ENCODE results near the gene POLRMT. TPM values are rescaled to one million over a fixed set of nuclear protein-coding genes. Genes with fewer than 3 reads are reported as not detected.
"Not testable (repeated sequence)": the region's sequence is repeated elsewhere in the genome, so short reads cannot be mapped to it uniquely, and the experiment has no call there.

The POLRMT gene
- total RNA-seq, 2 donors from 2014 or later = 52.7 to 64.6 TPM

GRCh38 chr19:634975-635652 lies 1.8 kb upstream of the POLRMT start:
- ATAC-seq = no peak
- DNase-seq = no peak
- intact Hi-C loops (cut with DNase I, micrococcal nuclease) = no loop called here

- DNase-seq = no peak
- peak; percentile 1 for ATAC-seq
- intact Hi-C loops (cut with DNase I, micrococcal nuclease) = no loop called here
Measured at GRCh38 chr19:633786-634639, 676 bp upstream of the POLRMT start.

- ATAC-seq (peak; percentile 73), DNase-seq (peak; percentile 61 to 77)
- intact Hi-C loops (cut with DNase I, micrococcal nuclease) = no loop called here
Measured at GRCh38 chr19:632579-633067, 714 bp downstream of the POLRMT start.

GRCh38 chr19:629961-630714 lies 3.2 kb downstream of the POLRMT start:
- intact Hi-C loops (cut with DNase I, micrococcal nuclease) = no loop called here
- no peak for DNase-seq
- ATAC-seq = no peak

- intact Hi-C loops (cut with DNase I, micrococcal nuclease); ATAC-seq; DNase-seq: not testable (repeated sequence)
Measured at GRCh38 chr19:629515-629914, 3.8 kb downstream of the POLRMT start.

- no peak for ATAC-seq
- no peak for DNase-seq
- intact Hi-C loops (cut with DNase I, micrococcal nuclease) = no loop called here
Measured at GRCh38 chr19:628168-628567, 5.2 kb downstream of the POLRMT start.

GRCh38 chr19:626566-626965 lies 6.8 kb downstream of the POLRMT start:
- DNase-seq; intact Hi-C loops (cut with DNase I, micrococcal nuclease); ATAC-seq: not testable (repeated sequence)

- no peak for ATAC-seq
- intact Hi-C loops (cut with DNase I, micrococcal nuclease) = no loop called here
- no peak for DNase-seq
Measured at GRCh38 chr19:625257-625656, 8.1 kb downstream of the POLRMT start.

GRCh38 chr19:624433-625109 lies 8.8 kb downstream of the POLRMT start:
- ATAC-seq = no peak
- intact Hi-C loops (cut with DNase I, micrococcal nuclease) = no loop called here
- DNase-seq = no peak

GRCh38 chr19:623974-624373 lies 9.4 kb downstream of the POLRMT start:
- no peak for ATAC-seq
- no peak for DNase-seq

GRCh38 chr19:623175-623916 lies 10.0 kb downstream of the POLRMT start:
- intact Hi-C loops (cut with DNase I, micrococcal nuclease) = no loop called here

More at GRCh38 chr19:623974-624373, 9.4 kb downstream of the POLRMT start:
- intact Hi-C loops (cut with DNase I, micrococcal nuclease) = no loop called here

GRCh38 chr19:622666-623065 lies 10.7 kb downstream of the POLRMT start:
- intact Hi-C loops (cut with DNase I, micrococcal nuclease) = no loop called here
- DNase-seq (no peak), ATAC-seq (no peak)

More at GRCh38 chr19:623175-623916, 10.0 kb downstream of the POLRMT start:
- ATAC-seq (no peak), DNase-seq (no peak)

- intact Hi-C loops (cut with DNase I, micrococcal nuclease) = no loop called here
- no peak for DNase-seq
- no peak for ATAC-seq
Measured at GRCh38 chr19:621819-622218, 11.5 kb downstream of the POLRMT start.

- ATAC-seq; DNase-seq; intact Hi-C loops (cut with DNase I, micrococcal nuclease): not testable (repeated sequence)
Measured at GRCh38 chr19:621191-621590, 12.1 kb downstream of the POLRMT start.

- no peak for ATAC-seq
- intact Hi-C loops (cut with DNase I, micrococcal nuclease) = no loop called here
- no peak for DNase-seq
Measured at GRCh38 chr19:620166-620862, 13.0 kb downstream of the POLRMT start.

GRCh38 chr19:619286-620002 lies 13.9 kb downstream of the POLRMT start:
- intact Hi-C loops (cut with DNase I, micrococcal nuclease) = no loop called here
- DNase-seq (no peak), ATAC-seq (no peak)
